LHCN-M2 (cell line): ENCODE results near the gene PDE5A. TPM values are rescaled to one million over a fixed set of nuclear protein-coding genes. Genes with fewer than 3 reads are reported as not detected.
"Not testable (repeated sequence)": the region's sequence is repeated elsewhere in the genome, so short reads cannot be mapped to it uniquely, and the experiment has no call there.

Experiments used
- DNase-seq: peaks from one replicate; pipeline ENCODE4 v3.0.0-alpha.2; 2012; ENCODE audit warnings: low read depth
- polyA plus RNA-seq: library from polyadenylated mRNA; unstranded; fragments of >200 nt; gene quantifications from one replicate; pipeline ENCODE4 v1.2.1, GENCODE V29; 2012; ENCODE audit warnings: missing spikeins
- total RNA-seq: library from RNA; depleted of rRNA; stranded (reverse); fragments of >200 nt; gene quantifications from 2 replicates; pipeline ENCODE4 v1.2.3, GENCODE V29; 2014; rRNA removed

The PDE5A gene
- 1.6 TPM in 2 replicates for total RNA-seq
- polyA plus RNA-seq, result 1.2 TPM

- peak; percentile 63 for DNase-seq
These were observed at the start of gene PDE5A for GRCh38 chr4:119628281-119629141. TSS of gene PDE5A (minus strand) at chr4:119628804. CDS start at chr4:119628671, 133 bp downstream.

DNA sequence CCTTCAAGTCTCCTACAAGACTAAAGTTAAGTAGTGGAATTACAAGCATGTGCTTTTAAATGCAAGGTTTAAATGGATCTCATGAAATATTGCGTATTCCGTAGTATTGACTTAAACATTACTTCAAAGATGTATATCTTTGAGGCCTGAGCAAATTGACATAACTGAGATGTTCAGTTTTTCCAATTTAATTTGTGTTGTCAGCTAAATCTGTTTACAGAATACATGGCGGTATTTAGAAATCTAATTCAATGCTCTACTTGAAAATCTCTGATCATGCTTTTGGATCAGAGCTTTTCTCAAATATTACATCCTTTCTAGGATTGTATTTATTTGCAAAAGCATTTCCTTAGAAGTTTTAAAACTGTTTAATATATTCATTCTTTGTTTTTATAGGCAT is 47.5 kb upstream of the PDE5A start:
- no peak for DNase-seq

DNA sequence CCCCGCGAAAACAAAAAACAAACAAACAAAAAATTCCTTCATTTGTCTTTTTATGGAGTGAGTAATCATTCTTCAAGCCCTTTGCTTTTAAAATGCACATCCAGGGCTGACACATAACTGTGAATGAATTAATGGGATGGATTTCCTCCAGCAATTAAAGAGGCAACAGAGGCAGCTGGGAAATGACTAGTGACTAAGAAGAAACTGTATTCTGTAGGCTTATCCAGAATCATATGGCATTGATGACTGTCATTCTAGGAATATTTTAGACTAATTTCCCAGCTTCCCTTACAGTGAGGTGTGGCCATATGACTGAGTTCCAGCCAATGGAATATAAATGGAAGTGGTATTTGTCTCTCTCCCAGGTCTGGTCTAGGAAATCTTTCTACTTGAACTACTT is 46.8 kb upstream of the PDE5A start:
- DNase-seq, result no peak

DNA sequence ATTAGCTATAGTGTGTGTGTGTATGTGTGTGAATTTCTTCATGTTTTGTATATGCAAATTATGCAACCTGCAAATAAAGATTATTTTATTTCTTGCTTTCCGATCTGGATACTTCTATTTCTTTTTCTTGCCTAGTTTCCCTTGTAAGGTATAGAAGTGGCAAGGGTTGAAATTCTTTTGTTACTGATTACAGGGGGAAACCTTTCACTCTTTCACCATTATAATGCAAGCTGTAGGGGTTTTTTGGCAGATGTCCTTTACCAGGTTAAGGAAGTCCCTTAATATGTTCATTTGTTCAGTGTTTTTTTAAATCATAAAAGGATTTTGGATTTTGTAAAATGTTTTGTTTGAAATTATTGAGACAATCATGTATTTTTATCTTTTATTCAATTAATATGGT is 44.3 kb upstream of the PDE5A start:
- DNase-seq, result no peak

- DNase-seq, result no peak
These were observed 43.5 kb upstream of the PDE5A start for GRCh38 chr4:119672086-119672485.

GRCh38 chr4:119671205-119671604 is 42.6 kb upstream of the PDE5A start:
- DNase-seq, result no peak

DNA sequence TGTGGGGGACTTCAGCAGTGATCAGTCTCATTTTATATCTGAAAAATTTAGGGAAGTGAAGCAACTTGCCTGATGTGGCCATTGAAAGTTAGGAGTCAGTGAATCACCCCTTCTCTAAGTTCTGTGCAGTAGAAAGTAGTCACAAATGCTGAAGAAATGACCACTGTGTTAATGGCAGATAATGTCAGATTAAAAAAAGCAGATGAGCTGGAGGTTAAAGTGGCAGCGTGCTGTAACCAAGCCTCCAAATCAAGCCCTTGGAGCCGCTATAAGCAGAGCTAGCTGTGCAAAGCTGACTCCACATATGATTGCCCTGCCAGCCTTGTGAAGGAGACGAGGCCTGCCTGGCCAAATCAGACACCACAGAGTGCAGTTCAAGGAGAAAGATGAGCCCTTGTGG is 39.2 kb upstream of the PDE5A start:
- DNase-seq, result no peak

DNA sequence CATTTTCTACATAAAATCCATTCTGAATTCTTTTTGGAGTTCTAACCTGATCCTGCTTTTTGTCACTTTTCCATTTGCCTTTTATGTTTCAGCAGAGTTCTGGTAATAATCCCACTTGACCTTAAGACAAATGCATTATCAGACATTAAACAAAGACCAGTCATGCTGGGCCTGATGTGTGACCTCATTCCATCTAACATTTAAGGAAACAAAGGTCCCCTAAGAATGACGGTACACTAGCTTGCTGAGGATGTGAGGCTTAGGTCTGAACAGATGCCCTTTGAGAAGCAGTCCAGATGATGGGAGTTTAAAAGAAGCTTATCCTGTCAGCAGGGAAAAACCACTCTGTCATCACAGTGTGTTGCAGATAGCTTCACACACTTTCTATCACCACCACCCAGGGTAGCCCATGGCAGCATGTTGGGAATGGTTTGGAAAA is 38.1 kb upstream of the PDE5A start:
- DNase-seq, result no peak

- no peak for DNase-seq
These were observed 37.1 kb upstream of the PDE5A start for GRCh38 chr4:119665752-119666151.

- DNase-seq, result no peak
These were observed 35.7 kb upstream of the PDE5A start for GRCh38 chr4:119664168-119664907.

DNA sequence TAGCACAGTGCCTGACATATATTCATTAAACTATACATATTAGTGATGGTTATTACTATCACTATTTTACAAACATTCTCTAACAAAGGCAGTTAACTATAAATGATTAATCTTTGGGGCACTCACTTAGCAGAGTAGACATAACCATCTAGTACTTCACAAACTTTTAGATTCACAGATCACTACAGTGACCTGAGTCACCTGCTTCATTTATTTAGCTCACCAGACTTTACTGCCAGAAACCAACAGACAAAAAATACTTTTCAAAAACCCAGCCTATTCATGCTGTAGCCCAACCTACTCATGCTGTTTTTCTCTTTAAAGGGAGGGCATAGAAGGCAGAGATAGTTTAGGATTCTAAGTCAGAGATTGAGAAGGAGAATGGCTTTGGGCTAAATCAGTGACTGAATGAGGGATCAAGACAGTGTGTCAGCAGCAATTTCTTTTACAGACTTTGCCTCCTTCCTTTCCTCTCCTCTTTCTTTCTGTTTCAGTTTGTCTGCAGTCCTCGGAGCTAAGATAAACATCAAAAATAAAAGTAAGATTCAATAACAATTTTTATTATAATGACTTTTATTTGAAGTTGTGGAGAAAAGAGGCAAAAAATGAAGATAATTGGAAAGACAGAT is 34.7 kb upstream of the PDE5A start:
- no peak for DNase-seq

DNA sequence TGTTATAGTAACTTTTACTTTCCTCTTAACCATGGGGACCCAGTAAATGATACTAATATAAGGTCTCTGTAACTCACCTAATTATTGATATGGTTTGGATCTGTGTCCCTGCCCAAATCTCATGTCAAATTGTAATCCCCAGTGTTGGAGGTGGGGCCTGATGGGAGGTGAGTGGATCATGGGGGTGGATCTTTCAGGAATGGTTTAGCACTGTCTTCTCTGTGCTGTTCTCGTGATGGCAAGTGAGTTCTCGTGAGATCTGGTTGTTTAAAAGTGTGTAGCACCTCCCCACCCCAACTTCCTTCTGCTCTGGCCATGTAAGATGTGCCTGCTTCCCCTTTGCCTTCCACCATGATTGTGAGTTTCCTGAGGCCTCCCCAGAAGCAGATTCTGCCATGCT is 34.0 kb upstream of the PDE5A start:
- not testable (repeated sequence) for DNase-seq

- no peak for DNase-seq
These were observed 32.6 kb upstream of the PDE5A start for GRCh38 chr4:119661231-119661630.

DNA sequence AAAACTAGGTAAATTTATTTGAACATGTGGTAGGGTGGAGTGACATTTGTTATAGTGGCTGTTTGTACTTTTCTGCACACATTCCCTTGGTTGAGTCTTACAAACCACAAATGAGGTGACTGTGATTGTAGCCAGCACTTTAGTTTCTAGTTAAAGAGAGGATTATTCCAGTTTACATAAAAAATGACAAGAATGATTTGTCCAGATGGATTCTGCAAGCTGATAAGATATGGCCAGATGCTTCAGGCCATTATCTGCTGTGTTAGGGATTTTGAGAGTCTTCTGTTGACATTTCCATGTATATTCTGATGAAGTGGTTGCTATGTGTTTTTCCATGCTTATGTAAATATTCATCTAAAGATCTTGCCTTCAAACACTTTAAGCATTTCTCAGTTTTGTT is 31.0 kb upstream of the PDE5A start:
- DNase-seq, result no peak

- DNase-seq, result no peak
These were observed 28.6 kb upstream of the PDE5A start for GRCh38 chr4:119657111-119657611.

GRCh38 chr4:119656342-119656741 is 27.7 kb upstream of the PDE5A start:
- DNase-seq, result no peak

DNA sequence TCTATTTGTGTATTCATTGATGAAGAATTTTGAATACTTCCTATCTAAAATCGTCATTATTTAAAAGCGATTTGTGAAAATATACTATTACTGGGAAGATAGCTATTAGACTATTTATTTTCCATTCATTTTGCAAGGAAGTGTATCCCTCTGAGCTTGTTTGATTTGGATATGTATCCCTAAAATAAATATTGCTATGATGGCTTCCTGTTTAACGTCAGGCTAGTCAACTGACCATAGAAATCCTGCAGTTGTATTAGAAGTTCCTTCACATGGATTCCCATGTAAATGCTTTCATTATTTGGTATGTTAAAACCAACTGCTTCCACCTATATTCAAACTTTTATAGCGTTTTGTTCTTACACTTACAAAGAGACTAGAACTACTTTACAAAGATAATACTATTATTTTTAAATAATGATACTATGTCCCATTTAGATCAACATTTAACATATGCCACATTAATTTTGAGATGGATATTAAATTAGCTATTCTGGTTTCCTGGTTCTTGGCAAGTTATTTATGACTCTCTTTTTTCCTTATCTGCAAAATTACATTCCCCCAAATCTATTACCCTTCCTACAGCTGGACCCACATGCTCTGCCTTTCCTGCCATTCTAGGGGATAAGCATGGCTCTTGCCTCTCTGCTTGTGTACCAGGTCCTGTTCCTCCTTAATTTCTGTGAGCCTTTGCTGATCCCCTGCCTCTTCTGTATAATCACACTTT is 26.7 kb upstream of the PDE5A start:
- DNase-seq, result no peak

- DNase-seq, result no peak
These were observed 25.4 kb upstream of the PDE5A start for GRCh38 chr4:119653990-119654389.

GRCh38 chr4:119652998-119653397 is 24.4 kb upstream of the PDE5A start:
- no peak for DNase-seq

GRCh38 chr4:119648398-119648797 is 19.8 kb upstream of the PDE5A start:
- no peak for DNase-seq

DNA sequence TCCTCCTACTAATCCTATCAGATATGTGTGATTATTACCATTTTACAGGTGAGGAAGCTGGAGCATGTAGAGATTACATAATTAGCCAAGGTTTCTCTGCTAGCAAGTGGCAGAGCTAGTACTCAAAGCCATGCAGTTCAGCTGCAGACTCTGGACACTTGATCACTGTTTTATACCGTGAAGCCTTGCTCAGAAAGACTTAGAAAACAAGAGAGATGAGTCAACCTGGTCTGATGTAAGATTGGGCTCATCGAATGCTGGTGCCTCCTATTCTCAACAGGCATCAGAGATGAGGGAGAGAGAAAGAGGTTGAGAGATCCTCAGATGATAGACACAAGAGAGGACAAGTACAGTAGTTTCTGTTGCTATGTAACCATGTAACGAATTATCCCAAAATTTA is 19.0 kb upstream of the PDE5A start:
- peak; percentile 29 for DNase-seq
